MCF 10A (cell line): Measurements from ENCODE around the gene MRPL24. TPM values are rescaled to one million over a fixed set of nuclear protein-coding genes. Genes with fewer than 3 reads are reported as not detected.

ENCODE experiments used
- BruUV-seq: library from RNA; stranded (reverse); fragments of 400-500 nt; replicated peaks from 2 replicates; lab custom pipeline; 2021; lab: Mats Ljungman, UMichigan
- CTCF ChIA-PET: fragments of 300-600 bp; sonication (Branson Sonifier 250); formaldehyde crosslinking; extraction: SDS; loops from one replicate; lab custom pipeline; 2021; ENCODE audit warnings: antibody characterized with exemption, inconsistent platforms; lab: Yijun Ruan, JAX
- POLR2A ChIA-PET: fragments of 300-600, 350-650 bp; sonication (Branson Sonifier 250); formaldehyde crosslinking; extraction: SDS; loops from one replicate; lab custom pipeline; 2020; ENCODE audit warnings: antibody characterized with exemption, inconsistent platforms; lab: Yijun Ruan, JAX
- DNase-seq: peaks from one replicate; pipeline ENCODE4 v3.0.0-alpha.2; 2018; ENCODE audit not compliant: unreplicated experiment
- H3K27ac Mint-ChIP-seq: one replicate; pipeline ENCODE4 v1.8.0; 2022; ENCODE audit warnings: mild to moderate bottlenecking, low read depth, mixed read lengths; ENCODE audit not compliant: unreplicated experiment
- H3K27me3 Mint-ChIP-seq: one replicate; pipeline ENCODE4 v1.8.0; 2022; ENCODE audit warnings: mixed read lengths; ENCODE audit not compliant: insufficient read depth, unreplicated experiment
- H3K36me3 Mint-ChIP-seq: one replicate; pipeline ENCODE4 v1.8.0; 2022; ENCODE audit warnings: mild to moderate bottlenecking, moderate library complexity, mixed read lengths; ENCODE audit not compliant: insufficient read depth, unreplicated experiment
- H3K4me1 Mint-ChIP-seq: one replicate; pipeline ENCODE4 v1.8.0; 2022; ENCODE audit warnings: mixed read lengths; ENCODE audit not compliant: insufficient read depth, unreplicated experiment
- H3K4me3 Mint-ChIP-seq: one replicate; pipeline ENCODE4 v1.8.0; 2022; ENCODE audit warnings: mild to moderate bottlenecking, moderate library complexity, mixed read lengths; ENCODE audit not compliant: unreplicated experiment
- H3K9me3 Mint-ChIP-seq: one replicate; pipeline ENCODE4 v1.8.0; 2022; ENCODE audit warnings: mixed read lengths; ENCODE audit not compliant: unreplicated experiment
- CTCF ChIP-seq: fragments of 200-600 bp; IDR thresholded peaks from one replicate; pipeline ENCODE4 v1.8.0; 2022; ENCODE audit warnings: antibody characterized with exemption, mild to moderate bottlenecking; ENCODE audit not compliant: unreplicated experiment
- intact Hi-C: fragments of 100-400 bp; cut with micrococcal nuclease; formaldehyde crosslinking; loops from 2 replicates; pipeline ENCODE4 v1.14.1; 2022
- total RNA-seq: library from RNA; stranded (reverse); gene quantifications from 2 replicates; pipeline ENCODE4 v1.2.3, GENCODE V29; 2022

Gene MRPL24
- total RNA-seq, 1 experiment from 2014 or later = 233 TPM

- Mint-ChIP-seq H3K4me3 (no peak overlapping the region), H3K27me3 (no peaks in the 10 kb centered on the region), H3K36me3 (peaks cover 67% of the 10 kb centered on the region), H3K9me3 (no peaks in the 10 kb centered on the region), H3K4me1 (peaks cover 52% of the 10 kb centered on the region), H3K27ac (peak overlapping the region; percentile 98)
- no TSS peak for BruUV-seq
- intact Hi-C loops = loop anchor here (10.0 kb wide), 1 partner anchor 239 kb away; the partner anchor contains the start of gene MEF2D
- ChIA-PET POLR2A (interaction anchor here (0.6 to 10.4 kb wide), 4 partner anchors 8 to 35 kb away, joined by 3 to 375 read pairs (median 212); partner anchors contain the start of genes HDGF, ISG20L2, METTL25B and PRCC), CTCF (interaction anchor here (0.6 to 10.3 kb wide), 3 partner anchors 11 to 83 kb away, joined by 3 to 136 read pairs (median 3); partner anchors contain the start of genes ISG20L2 and METTL25B)
- no peak for DNase-seq
- no peak for TF ChIP-seq CTCF
These were observed 2.7 kb upstream of the MRPL24 start for GRCh38 chr1:156743367-156744302.

- intact Hi-C loops = loop anchor here (10.0 kb wide), 1 partner anchor 238 kb away; the partner anchor contains the start of gene MEF2D
- Mint-ChIP-seq H3K36me3 (peaks cover 75% of the 10 kb centered on the region), H3K4me3 (no peak overlapping the region), H3K27me3 (no peaks in the 10 kb centered on the region), H3K27ac (peak overlapping the region; percentile 98), H3K9me3 (no peaks in the 10 kb centered on the region), H3K4me1 (peaks cover 44% of the 10 kb centered on the region)
- no TSS peak for BruUV-seq
- POLR2A ChIA-PET = interaction anchor here (0.6 to 10.4 kb wide), 4 partner anchors 9 to 206 kb away, joined by 4 to 375 read pairs (median 212); partner anchors contain the start of genes HDGF, ISG20L2, METTL25B and PRCC
- no peak for DNase-seq
- CTCF ChIA-PET = interaction anchor here (0.7 to 10.3 kb wide), 6 partner anchors 13 to 143 kb away, joined by 3 to 136 read pairs (median 4); partner anchors contain the start of genes ISG20L2 and METTL25B
- TF ChIP-seq CTCF = no peak
These were observed 1.9 kb upstream of the MRPL24 start for GRCh38 chr1:156742801-156743200.

- H3K27me3 Mint-ChIP-seq = no peaks in the 10 kb centered on the region
- H3K36me3 Mint-ChIP-seq = peaks cover 76% of the 10 kb centered on the region
- H3K27ac Mint-ChIP-seq = peak overlapping the region; percentile 98
- ChIA-PET POLR2A (interaction anchor here (0.6 to 10.4 kb wide), 6 partner anchors 9 to 285 kb away, joined by 3 to 375 read pairs (median 100); partner anchors contain the start of genes HDGF, ISG20L2, METTL25B and PRCC), CTCF (interaction anchor here (0.7 to 10.3 kb wide), 5 partner anchors 14 to 105 kb away, joined by 3 to 136 read pairs (median 5); partner anchors contain the start of genes ISG20L2 and METTL25B)
- H3K9me3 Mint-ChIP-seq = no peaks in the 10 kb centered on the region
- intact Hi-C loops = loop anchor here (10.0 kb wide), 1 partner anchor 237 kb away; the partner anchor contains the start of gene MEF2D
- peak overlapping the region; percentile 100 for H3K4me3 Mint-ChIP-seq
- DNase-seq = no peak
- H3K4me1 Mint-ChIP-seq = peaks cover 38% of the 10 kb centered on the region
- TF ChIP-seq CTCF = no peak
- no TSS peak for BruUV-seq
These were observed 1.1 kb upstream of the MRPL24 start for GRCh38 chr1:156742017-156742416.
